T-cell (primary cell): ENCODE results near the gene MYLK3. TPM values are rescaled to one million over a fixed set of nuclear protein-coding genes. Genes with fewer than 3 reads are reported as not detected.
"Not testable (repeated sequence)": the region's sequence is repeated elsewhere in the genome, so short reads cannot be mapped to it uniquely, and the experiment has no call there.

Source experiments
- ATAC-seq, 4 experiments: fragments of 200-7000 bp in 3 of 4; fragments of 150-1000 bp in 1 of 4; cut with Tn5 transposase; replicated peaks in 1 of 4; 1 replicate in 3 of 4; 2 replicates in 1 of 4; pipeline ENCODE4 v1.10.0; 2021; ENCODE audit warnings: moderate library complexity in 3 of 4, mild to moderate bottlenecking in 2 of 4, moderate number of reproducible peaks in 1 of 4
- CTCF ChIA-PET, 2 donors: fragments of 300-600 bp; sonication (Branson Sonifier 250); formaldehyde crosslinking; loops; one replicate each; lab custom pipeline; 2022; ENCODE audit warnings: antibody characterized with exemption in 2 of 2; lab: Charles Lee
- POLR2A ChIA-PET, 2 donors: fragments of 300-600 bp; sonication (Branson Sonifier 250); formaldehyde crosslinking; loops; one replicate each; lab custom pipeline; 2022; ENCODE audit warnings: antibody characterized with exemption in 2 of 2; lab: Charles Lee
- DNase-seq, 35 experiments: peaks; one replicate each; pipeline versions ENCODE4 v3.0.0 to v3.0.0-alpha.2; 2013 to 2023
- H3K27ac ChIP-seq: one replicate; pipeline ENCODE4 v1.5.1; 2013; ENCODE audit warnings: low read length
- H3K27me3 ChIP-seq, 2 experiments: replicated peaks in 1 of 2; 1 replicate in 1 of 2; 2 replicates in 1 of 2; pipeline versions ENCODE4 v1.6.1 to v1.7.0; 2013; ENCODE audit warnings: low read length in 1 of 2, mixed read lengths in 1 of 2; ENCODE audit not compliant: control insufficient read depth in 2 of 2, insufficient read depth in 2 of 2; ENCODE audit errors: extremely low read depth in 1 of 2
- H3K36me3 ChIP-seq, 2 donors: 1 replicate in 1 of 2; 2 replicates in 1 of 2; pipeline versions ENCODE4 v1.6.1 to v1.7.0; 2013; ENCODE audit warnings: low read length in 1 of 2; ENCODE audit not compliant: control insufficient read depth in 2 of 2, insufficient read depth in 1 of 2; ENCODE audit errors: extremely low read depth in 1 of 2
- H3K4me1 ChIP-seq, 2 experiments: 1 replicate in 1 of 2; 2 replicates in 1 of 2; pipeline versions ENCODE4 v1.6.1 to v1.7.0; 2013; ENCODE audit warnings: low read length in 2 of 2, mixed read lengths in 1 of 2; ENCODE audit not compliant: insufficient read depth in 2 of 2, control insufficient read depth in 1 of 2; ENCODE audit errors: extremely low read depth in 1 of 2
- H3K4me3 ChIP-seq, 2 donors: 1 replicate in 1 of 2; 2 replicates in 1 of 2; pipeline versions ENCODE4 v1.5.1 to v1.7.0; 2013; ENCODE audit warnings: mild to moderate bottlenecking in 2 of 2, low read length in 1 of 2, moderate library complexity in 1 of 2; ENCODE audit not compliant: control insufficient read depth in 1 of 2; ENCODE audit errors: extremely low read depth in 1 of 2
- H3K9me3 ChIP-seq: 2 replicates; pipeline ENCODE4 v1.7.0; 2013
- H3K27ac Mint-ChIP-seq, 2 donors: one replicate each; pipeline ENCODE4 v1.8.0; 2020 to 2021; ENCODE audit warnings: mild to moderate bottlenecking in 2 of 2, mixed read lengths in 2 of 2
- H3K27me3 Mint-ChIP-seq, 2 donors: one replicate each; pipeline ENCODE4 v1.8.0; 2021 to 2022; ENCODE audit warnings: mixed read lengths in 2 of 2
- H3K36me3 Mint-ChIP-seq: one replicate; pipeline ENCODE4 v1.8.0; 2021; ENCODE audit warnings: mixed read lengths
- H3K4me1 Mint-ChIP-seq, 3 donors: one replicate each; pipeline ENCODE4 v1.8.0; 2020 to 2022; ENCODE audit warnings: mixed read lengths in 3 of 3, mild to moderate bottlenecking in 1 of 3
- H3K4me3 Mint-ChIP-seq, 3 donors: one replicate each; pipeline ENCODE4 v1.8.0; 2020 to 2022; ENCODE audit warnings: mild to moderate bottlenecking in 3 of 3, mixed read lengths in 3 of 3, moderate library complexity in 3 of 3
- H3K9me3 Mint-ChIP-seq, 3 donors: one replicate each; pipeline ENCODE4 v1.8.0; 2020 to 2022; ENCODE audit warnings: mixed read lengths in 3 of 3
- WGBS: methylation state at CpG from one replicate; pipeline ENCODE4 v1.1.5; 2013; ENCODE audit warnings: missing lambda C conversion rate; ENCODE audit not compliant: insufficient coverage; 5-methylcytosine and 5-hydroxymethylcytosine counted together
- total RNA-seq, 35 experiments: library from RNA in 6 of 35; stranded (reverse) in 6 of 35; fragments of 120-200 nt in 1 of 35; gene quantifications; one replicate each; pipeline versions ENCODE4 v1.2.1 to v1.2.4 and lab custom pipeline; 2013 to 2026

MYLK3 gene
- total RNA-seq, 5 donors from 2014 or later (not counting 1 experiment from before 2014, with no cell fraction given) = 0.03 to 0.50 (median 0.03) TPM; not detected in 2

- Histone ChIP-seq H3K4me1 (peaks cover 19 to 27% of the 10 kb centered on the region in 2 experiments), H3K4me3 (no peak overlapping the region), H3K27me3 (no peaks in the 10 kb centered on the region), H3K27ac (no peak overlapping the region), H3K36me3 (no peaks in the 10 kb centered on the region), H3K9me3 (no peaks in the 10 kb centered on the region)
- ATAC-seq (no peak), DNase-seq (no peak)
- ChIA-PET CTCF (interaction anchor here (1.1 to 2.1 kb wide), 3 partner anchors 13 to 18 kb away, joined by 3 to 9 read pairs (median 4); no protein-coding TSS in a partner anchor), POLR2A (interaction anchor here in 1 of 2 donors (0.5 kb wide), 1 partner anchor 769 kb away, joined by 8 read pairs; no protein-coding TSS in a partner anchor)
- Mint-ChIP-seq H3K27me3 (no peaks in the 10 kb centered on the region), H3K27ac (no peak overlapping the region), H3K4me3 (no peak overlapping the region), H3K9me3 (no peaks in the 10 kb centered on the region), H3K4me1 (peaks cover 46 to 55% (median 52%) of the 10 kb centered on the region in 3 donors), H3K36me3 (no peaks in the 10 kb centered on the region)
- 100% methylated on average over 2 of the region's 9 CpGs for WGBS
Observed at GRCh38 chr16:46687486-46687885, 60.7 kb downstream of the MYLK3 start.

DNA sequence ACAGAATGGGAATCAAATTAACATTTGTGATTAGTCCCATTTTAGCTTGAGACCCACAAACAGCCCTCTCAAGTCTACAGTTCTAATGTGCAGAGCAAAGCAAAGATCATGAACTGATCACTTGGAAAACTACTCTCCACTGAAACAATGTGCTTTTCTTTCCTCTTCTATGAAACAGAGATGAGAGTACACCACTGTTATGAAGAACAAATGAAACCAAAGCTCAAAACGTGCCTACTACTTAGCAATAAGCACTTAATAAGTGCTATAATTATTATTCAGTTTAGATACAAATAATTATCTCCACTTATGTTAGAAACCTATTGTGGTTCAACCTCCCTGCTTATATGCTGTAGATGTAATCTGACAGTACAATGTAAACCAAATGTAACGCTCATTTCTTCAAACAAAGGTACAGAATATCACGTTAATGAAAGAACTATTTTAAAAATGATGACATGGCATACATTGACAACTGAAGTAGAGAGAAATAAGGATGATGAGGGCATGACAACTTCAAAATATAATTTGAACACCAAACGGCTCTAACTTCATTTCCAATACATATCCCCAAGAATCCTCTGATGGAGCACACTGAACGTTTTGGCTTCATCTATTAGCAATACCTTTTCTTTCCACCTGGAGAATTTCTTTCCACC is 61.2 kb downstream of the MYLK3 start:
- Mint-ChIP-seq H3K27me3 (no peaks in the 10 kb centered on the region), H3K36me3 (peaks cover 3% of the 10 kb centered on the region), H3K4me1 (peaks cover 51 to 57% (median 56%) of the 10 kb centered on the region in 3 donors), H3K27ac (no peak overlapping the region), H3K4me3 (no peak overlapping the region), H3K9me3 (no peaks in the 10 kb centered on the region)
- ChIA-PET POLR2A (no interaction called here), CTCF (interaction anchor here (0.5 to 2.1 kb wide), 5 partner anchors 10 to 100 kb away, joined by 3 to 9 read pairs (median 3); no protein-coding TSS in a partner anchor)
- DNase-seq = no peak
- H3K27me3 ChIP-seq = no peaks in the 10 kb centered on the region
- H3K27ac ChIP-seq = no peak overlapping the region
- H3K4me3 ChIP-seq = no peak overlapping the region
- H3K36me3 ChIP-seq = no peaks in the 10 kb centered on the region
- 68% methylated on average over 2 of the region's 5 CpGs for WGBS
- H3K9me3 ChIP-seq = no peaks in the 10 kb centered on the region
- peaks cover 19 to 27% of the 10 kb centered on the region in 2 experiments for H3K4me1 ChIP-seq
- ATAC-seq = no peak

GRCh38 chr16:46681867-46682266 is 66.3 kb downstream of the MYLK3 start:
- H3K9me3 ChIP-seq, ATAC-seq, DNase-seq, POLR2A ChIA-PET, H3K4me1 ChIP-seq, H3K27me3 Mint-ChIP-seq, H3K27ac Mint-ChIP-seq, H3K4me3 Mint-ChIP-seq, H3K27ac ChIP-seq, H3K9me3 Mint-ChIP-seq, H3K4me3 ChIP-seq, H3K27me3 ChIP-seq: not testable (repeated sequence)
- peaks cover 28% of the 10 kb centered on the region for H3K36me3 Mint-ChIP-seq
- no CpG with 5 or more reads among the region's 2 CpGs for WGBS
- peaks cover 3 to 24% of the 10 kb centered on the region in 2 donors for H3K36me3 ChIP-seq
- CTCF ChIA-PET = interaction anchor here in 1 of 2 donors (0.5 to 1.0 kb wide), 2 partner anchors 8 to 246 kb away, joined by 4 to 6 read pairs; no protein-coding TSS in a partner anchor
- peaks cover 39 to 42% (median 39%) of the 10 kb centered on the region in 3 donors for H3K4me1 Mint-ChIP-seq

GRCh38 chr16:46677943-46678342 is 70.2 kb downstream of the MYLK3 start:
- H3K4me3 ChIP-seq, H3K27me3 ChIP-seq, H3K4me1 ChIP-seq, H3K9me3 Mint-ChIP-seq, H3K27me3 Mint-ChIP-seq, ATAC-seq, H3K4me1 Mint-ChIP-seq, H3K27ac ChIP-seq, H3K9me3 ChIP-seq, H3K4me3 Mint-ChIP-seq, DNase-seq, H3K27ac Mint-ChIP-seq: not testable (repeated sequence)
- CTCF ChIA-PET = interaction anchor here (0.5 to 5.3 kb wide), 7 partner anchors 10 to 1648 kb away, joined by 3 to 76 read pairs (median 3); no protein-coding TSS in a partner anchor
- no CpG with 5 or more reads among the region's 1 CpG for WGBS
- H3K36me3 ChIP-seq = peaks cover 3 to 47% of the 10 kb centered on the region in 2 donors
- peaks cover 51% of the 10 kb centered on the region for H3K36me3 Mint-ChIP-seq
- POLR2A ChIA-PET = interaction anchor here in 1 of 2 donors (0.6 kb wide), 3 partner anchors 58 to 233 kb away, joined by 4 to 6 read pairs (median 5); no protein-coding TSS in a partner anchor

- no peak overlapping the region for H3K4me3 Mint-ChIP-seq
- DNase-seq (peak in 30 of 35 experiments; percentile 6 to 78 (median 33)), ATAC-seq (peak; percentile 73 to 91 (median 81))
- H3K4me1 Mint-ChIP-seq = peaks cover 0 to 3% (median 0%) of the 10 kb centered on the region in 3 donors
- Histone ChIP-seq H3K4me3 (no peak overlapping the region), H3K9me3 (no peaks in the 10 kb centered on the region), H3K27me3 (no peaks in the 10 kb centered on the region), H3K4me1 (no peaks in the 10 kb centered on the region), H3K27ac (no peak overlapping the region), H3K36me3 (peaks cover 3 to 61% of the 10 kb centered on the region in 2 donors)
- ChIA-PET POLR2A (interaction anchor here in 1 of 2 donors (0.5 kb wide), 1 partner anchor 11 kb away, joined by 3 read pairs; no protein-coding TSS in a partner anchor), CTCF (interaction anchor here (0.6 to 5.3 kb wide), 25 partner anchors 9 to 1491 kb away, joined by 3 to 76 read pairs (median 4); partner anchors contain the start of genes ORC6 (in 2 of the 2) and SHCBP1 (in 1 of the 2))
- no peak overlapping the region for H3K27ac Mint-ChIP-seq
- 79% methylated on average over 2 of the region's 6 CpGs for WGBS
- H3K36me3 Mint-ChIP-seq = peaks cover 48% of the 10 kb centered on the region
- H3K9me3 Mint-ChIP-seq = no peaks in the 10 kb centered on the region
- no peaks in the 10 kb centered on the region for H3K27me3 Mint-ChIP-seq
Observed at GRCh38 chr16:46673320-46674013, 74.7 kb downstream of the MYLK3 start.

DNA sequence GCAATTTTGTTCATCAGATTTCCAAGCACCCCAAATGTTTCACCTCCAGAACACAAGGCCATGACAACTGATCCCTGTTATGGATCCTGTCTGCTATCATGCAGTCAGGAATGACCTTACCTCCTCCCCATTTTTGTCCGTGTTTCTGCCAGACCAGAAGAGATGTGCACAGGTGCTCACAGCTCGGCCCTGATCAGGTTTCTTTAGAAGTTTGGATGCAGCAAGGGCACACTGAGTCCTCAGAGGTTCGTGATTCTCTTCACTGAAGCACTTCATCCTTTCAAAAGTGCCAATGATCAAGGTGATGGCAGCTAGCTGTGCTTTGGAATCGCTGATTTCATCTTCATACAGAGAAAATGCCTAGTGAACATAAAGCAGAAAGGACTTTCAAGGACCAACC is 86.0 kb downstream of the MYLK3 start:
- no peak overlapping the region for H3K4me3 Mint-ChIP-seq
- Histone ChIP-seq H3K9me3 (no peaks in the 10 kb centered on the region), H3K27me3 (no peaks in the 10 kb centered on the region), H3K27ac (no peak overlapping the region), H3K4me1 (no peaks in the 10 kb centered on the region), H3K4me3 (no peak overlapping the region), H3K36me3 (peaks cover 17 to 57% of the 10 kb centered on the region in 2 donors)
- H3K36me3 Mint-ChIP-seq = peaks cover 45% of the 10 kb centered on the region
- H3K4me1 Mint-ChIP-seq = peaks cover 0 to 7% (median 0%) of the 10 kb centered on the region in 3 donors
- ATAC-seq (no peak), DNase-seq (no peak)
- WGBS = 67% methylated on average over 3 of the region's 4 CpGs
- no peaks in the 10 kb centered on the region for H3K27me3 Mint-ChIP-seq
- CTCF ChIA-PET = interaction anchor here in 1 of 2 donors (1.0 kb wide), 1 partner anchor 16 kb away, joined by 3 read pairs; no protein-coding TSS in a partner anchor
- POLR2A ChIA-PET = no interaction called here
- H3K27ac Mint-ChIP-seq = no peak overlapping the region
- no peaks in the 10 kb centered on the region for H3K9me3 Mint-ChIP-seq
